Embryonic facial prominence (tissue), 1 donor: ENCODE data around the gene PEX13.
"Not testable (repeated sequence)": the region's sequence is repeated elsewhere in the genome, so short reads cannot be mapped to it uniquely, and the experiment has no call there.

Experiments used
- DNase-seq: peaks from one replicate; pipeline ENCODE4 v3.0.0-alpha.2; 2016; ENCODE audit errors: extremely low spot score

PEX13 gene

GRCh38 chr2:61017556-61018317 is at the start of gene PEX13, which contains the start of gene PUS10:
TSS of gene PEX13 (plus strand) at chr2:61017720. CDS start at chr2:61017760, 40 bp downstream.
TSS of gene PUS10 (minus strand) at chr2:61018255. CDS start at chr2:61011890, 6,365 bp downstream.
- peak; percentile 59 for DNase-seq

- no peak for DNase-seq
Measured at GRCh38 chr2:60972889-60973656, 44.4 kb upstream of the PEX13 start.

DNA sequence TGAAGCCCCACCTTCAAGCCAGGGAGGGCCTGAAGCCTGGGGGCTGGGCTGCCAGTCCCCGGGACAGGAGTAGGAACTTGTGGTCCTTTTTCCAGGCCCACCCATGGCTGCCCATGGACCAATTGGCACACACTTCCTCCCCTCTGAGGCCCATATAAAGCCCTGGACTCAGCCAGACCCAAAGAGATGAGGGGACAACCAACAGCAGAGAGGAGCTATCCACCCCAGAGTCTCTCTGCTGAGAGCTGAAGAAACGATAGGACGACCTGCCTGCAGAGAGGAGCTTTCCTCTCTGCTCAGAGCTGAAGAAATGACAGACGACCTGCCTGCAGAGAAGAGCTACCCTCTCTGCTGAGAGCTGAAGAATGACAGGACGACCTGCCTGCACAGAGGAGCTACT is 43.8 kb upstream of the PEX13 start:
- DNase-seq = no peak

- DNase-seq = no peak
Measured at GRCh38 chr2:60974652-60975051, 42.9 kb upstream of the PEX13 start.

GRCh38 chr2:60976256-60976850 is 41.2 kb upstream of the PEX13 start:
- DNase-seq = no peak

DNA sequence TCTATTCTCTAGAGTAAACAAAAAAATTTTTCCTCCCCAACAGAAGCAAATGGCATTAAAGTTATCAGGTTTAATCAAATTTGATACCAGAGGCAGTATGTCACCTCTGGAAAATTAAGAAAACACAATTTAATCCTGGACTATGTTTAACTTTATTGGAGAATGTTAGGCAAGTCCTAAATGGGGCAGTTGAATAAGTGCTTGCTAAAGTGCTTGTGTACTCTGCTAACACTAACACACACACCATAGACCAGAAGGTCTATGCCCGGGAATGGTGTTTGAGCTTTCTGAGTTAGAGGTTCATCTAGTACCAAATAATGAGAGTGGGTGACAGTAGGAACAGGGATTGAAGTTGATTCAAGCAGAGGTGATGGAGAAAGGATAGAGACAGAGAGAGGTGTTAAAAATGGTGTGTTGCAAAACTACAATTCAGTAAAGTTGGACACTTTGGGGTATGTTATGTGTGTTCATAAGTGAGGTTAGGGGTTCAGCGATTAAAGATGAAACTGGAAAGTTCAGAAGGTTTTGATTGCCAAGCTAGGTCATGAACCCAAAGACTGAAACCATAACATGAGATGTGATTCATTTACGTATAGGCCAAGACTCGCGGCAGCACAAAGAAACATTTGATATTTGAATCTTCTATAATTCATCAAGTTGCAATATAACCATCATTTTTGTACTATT is 40.5 kb upstream of the PEX13 start:
- DNase-seq = no peak

GRCh38 chr2:60977562-60977895 is 40.0 kb upstream of the PEX13 start:
- no peak for DNase-seq

DNA sequence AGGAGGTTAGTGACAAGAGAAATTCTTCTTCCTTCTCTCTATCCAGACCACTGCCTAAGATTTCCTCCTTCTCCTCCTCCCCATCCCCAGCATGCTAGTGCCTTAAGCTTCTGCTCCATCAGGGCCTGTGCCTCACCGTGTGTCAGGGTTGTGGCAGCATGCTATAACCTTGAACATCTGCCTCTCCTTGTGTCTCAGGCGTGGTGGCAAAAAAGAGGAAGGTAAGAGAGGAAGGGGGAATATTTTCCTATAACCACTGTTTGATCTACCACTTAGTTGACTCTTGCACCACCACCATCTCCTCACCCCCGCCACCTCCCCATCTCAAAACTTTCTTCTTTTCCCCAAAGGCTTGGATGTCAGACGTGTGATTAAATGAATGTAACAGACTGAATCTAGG is 38.3 kb upstream of the PEX13 start:
- DNase-seq = no peak

DNA sequence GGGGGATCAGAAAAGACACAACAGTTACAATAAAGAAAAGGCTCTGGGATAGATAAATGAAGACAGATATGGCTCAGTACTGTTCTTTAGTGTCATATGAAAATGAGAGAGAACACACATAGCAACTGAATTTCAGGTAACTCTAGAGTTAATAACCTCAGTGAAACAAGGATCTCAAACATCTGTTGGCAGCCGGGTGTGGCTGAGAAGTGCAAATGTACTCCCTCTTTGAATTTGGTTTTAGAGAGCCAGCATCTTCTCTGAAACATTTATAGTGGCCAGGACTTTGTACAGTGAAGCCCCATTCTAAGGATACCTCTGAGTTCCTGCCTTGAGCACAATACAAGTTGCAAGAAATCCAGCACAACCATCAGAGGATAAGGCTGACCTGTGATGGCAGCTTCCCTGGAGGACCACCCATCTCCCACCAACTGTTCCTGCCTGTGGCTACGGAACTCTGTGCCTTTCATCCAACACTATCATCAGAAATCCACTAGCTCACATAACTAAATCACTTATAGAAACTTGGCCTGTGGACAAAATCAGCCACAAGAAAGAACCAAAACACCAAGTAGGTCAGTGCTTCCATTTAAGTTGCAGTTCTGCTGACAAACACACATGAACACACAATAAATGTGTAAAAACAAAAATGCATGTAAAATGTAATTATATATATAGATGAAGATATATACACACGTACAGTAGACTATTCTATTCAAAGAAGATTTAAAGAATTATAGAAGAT is 37.3 kb upstream of the PEX13 start:
- DNase-seq = no peak

- not testable (repeated sequence) for DNase-seq
Measured at GRCh38 chr2:60982066-60982465, 35.5 kb upstream of the PEX13 start.

- no peak for DNase-seq
Measured at GRCh38 chr2:60984720-60985119, 32.8 kb upstream of the PEX13 start.

- DNase-seq = no peak
Measured at GRCh38 chr2:60987041-60987440, 30.5 kb upstream of the PEX13 start.

DNA sequence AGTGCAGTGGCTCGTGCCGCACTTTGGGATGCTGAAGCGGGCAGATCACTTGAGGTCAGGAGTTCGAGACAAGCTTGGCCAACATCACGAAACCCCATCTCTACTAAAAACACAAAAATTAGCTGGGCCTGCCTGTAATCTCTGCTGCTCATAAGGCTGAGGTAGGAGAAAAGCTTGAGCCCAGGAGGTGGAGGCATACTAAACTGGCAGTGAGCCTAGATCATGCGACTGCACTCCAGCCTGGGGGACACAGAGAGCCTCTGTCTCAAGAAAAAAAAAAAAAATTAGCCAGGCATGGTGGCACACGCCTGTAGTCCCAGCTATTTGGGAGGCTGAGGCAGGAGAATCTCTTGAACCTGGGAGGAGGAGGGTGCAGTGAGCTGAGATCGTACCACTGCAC is 29.9 kb upstream of the PEX13 start:
- DNase-seq = not testable (repeated sequence)

DNA sequence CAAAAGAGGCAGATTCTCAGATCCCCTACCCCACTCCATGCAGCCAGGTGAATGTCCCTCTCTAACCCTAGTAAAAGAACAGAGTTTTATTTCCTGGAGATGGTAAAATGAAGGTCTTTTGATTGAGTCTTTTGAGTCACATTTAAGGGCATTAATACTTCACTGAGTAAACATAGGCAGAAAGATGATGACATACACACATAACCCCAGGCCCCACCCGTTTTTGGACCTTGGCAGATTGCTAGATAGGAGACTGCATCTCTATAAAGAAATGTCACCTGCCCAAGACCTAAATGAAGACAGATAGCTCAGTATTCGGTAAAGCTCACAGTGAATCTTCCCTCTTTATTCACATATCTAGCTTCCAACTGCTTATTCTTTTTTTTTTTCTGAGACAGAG is 28.3 kb upstream of the PEX13 start:
- no peak for DNase-seq

- no peak for DNase-seq
Measured at GRCh38 chr2:60991644-60992043, 25.9 kb upstream of the PEX13 start.

- DNase-seq = no peak
Measured at GRCh38 chr2:60992985-60993392, 24.5 kb upstream of the PEX13 start.

GRCh38 chr2:60994131-60994530 is 23.4 kb upstream of the PEX13 start:
- DNase-seq = no peak

GRCh38 chr2:60998628-60999545 is 18.6 kb upstream of the PEX13 start:
- peak; percentile 51 for DNase-seq

- DNase-seq = no peak
Measured at GRCh38 chr2:61005736-61006135, 11.8 kb upstream of the PEX13 start.

GRCh38 chr2:61006486-61007105 is 10.9 kb upstream of the PEX13 start:
- DNase-seq = no peak
